GM18909 (cell line): ENCODE data around the gene PCSK5.

Experiments
- ATAC-seq: cut with Tn5 transposase; IDR thresholded peaks from one replicate; pipeline ENCODE4 v1.9.1; 2021; ENCODE audit warnings: mild to moderate bottlenecking; ENCODE audit not compliant: unreplicated experiment, poor library complexity

PCSK5 gene

DNA sequence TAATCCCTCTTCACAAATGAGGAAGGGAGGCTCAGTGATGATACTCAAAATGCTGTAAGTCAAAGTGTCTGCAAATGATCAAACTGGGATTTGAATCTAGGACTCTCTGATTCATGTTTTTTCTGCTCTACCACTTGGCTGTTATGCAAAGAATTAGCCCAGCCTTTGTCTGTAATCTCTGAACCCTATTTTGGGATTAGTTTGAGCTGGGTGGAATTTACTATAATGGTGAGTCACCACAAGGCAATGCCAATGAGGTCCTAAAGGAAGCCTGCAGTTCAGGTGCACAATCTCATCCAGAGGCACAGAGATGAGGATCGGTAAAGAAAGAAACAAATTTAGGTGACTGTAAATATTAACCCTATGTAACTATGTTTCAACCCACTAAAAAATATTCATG is 474.6 kb downstream of the PCSK5 start:
- no peak for ATAC-seq

DNA sequence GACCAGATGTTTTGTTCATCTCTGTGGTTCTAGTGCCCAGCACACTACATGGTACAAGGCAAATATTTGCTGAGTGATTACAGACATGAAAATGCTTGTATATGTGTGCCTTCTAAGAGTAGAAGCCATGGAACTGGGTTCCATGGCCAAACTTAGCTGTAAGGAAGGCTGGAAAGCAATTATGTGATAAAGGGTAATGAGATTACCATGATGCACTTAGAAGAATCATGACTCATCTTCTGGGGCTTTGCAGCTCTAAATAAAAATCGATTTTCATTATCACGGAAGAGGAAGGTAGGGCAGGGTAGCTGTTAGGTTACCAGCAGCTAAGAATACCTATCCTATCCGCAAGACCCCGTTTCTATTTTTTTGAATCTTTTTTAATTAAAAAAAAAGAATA is 475.8 kb downstream of the PCSK5 start:
- ATAC-seq, result no peak

DNA sequence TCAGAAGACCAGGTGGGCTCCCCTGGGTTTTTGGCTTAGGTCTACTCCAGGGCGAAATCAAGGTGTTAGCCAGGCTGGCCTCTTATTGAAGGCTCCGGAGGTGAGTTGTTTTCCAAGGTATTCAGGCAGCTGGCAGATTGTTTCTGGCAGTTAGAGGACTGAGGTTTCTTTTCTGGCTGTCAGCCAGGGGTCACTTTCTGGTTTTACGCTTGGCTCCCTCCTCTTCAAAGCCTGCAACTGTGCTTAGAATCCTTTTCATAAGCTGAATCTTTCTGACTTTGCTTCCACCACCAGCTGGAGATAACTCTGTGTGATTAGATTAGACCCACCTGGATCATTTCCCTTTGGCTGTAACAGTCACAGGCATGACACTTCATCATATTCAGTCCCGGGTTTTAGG is 479.1 kb downstream of the PCSK5 start:
- peak; percentile 67 for ATAC-seq

DNA sequence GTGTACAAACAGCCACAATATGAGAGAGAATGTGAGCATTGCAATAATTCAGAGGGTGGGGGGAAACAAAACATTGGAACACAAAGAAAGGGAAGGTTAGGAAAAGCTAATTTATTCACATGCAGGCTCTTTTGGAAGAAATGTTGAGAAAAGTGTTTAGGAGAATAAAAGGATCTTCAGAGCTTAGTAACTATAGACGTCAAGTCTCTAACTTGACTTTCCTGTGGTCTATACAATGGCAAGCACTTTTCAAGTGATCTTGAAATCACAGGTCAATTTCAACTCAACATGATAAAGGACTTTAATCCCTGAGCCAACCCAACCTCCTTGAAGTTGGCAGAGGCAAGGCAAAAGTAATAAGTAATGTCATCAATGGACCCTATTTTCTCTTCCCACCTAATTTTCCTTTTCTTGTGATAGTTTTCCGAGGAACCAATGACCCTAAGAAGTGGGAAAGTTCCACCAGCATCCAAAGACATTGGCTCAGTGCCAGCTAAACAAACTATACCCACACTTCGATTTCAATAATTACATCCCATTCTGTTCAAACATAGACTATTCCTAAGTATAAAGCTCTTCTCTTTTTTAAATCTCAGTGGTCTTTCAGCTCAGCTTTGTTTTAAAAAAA is 480.0 kb downstream of the PCSK5 start:
- no peak for ATAC-seq

DNA sequence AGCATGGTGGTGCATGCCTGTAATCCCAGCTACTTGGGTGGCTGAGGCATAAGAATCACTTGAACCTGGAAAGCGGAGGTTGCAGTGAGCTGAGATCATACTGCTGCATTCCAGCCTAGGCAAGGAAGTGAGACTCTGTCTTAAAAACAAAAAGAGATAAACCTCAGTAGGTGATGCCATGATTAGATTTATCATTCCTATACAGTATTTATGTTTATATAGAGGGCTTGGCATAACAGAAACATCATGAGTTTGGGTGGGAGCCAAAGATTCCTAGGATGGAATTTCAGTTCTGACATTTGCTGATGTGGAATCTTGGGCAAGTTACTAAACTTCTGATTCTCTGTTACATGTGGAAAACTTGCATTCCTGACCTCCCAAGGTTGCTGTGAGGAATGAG is 481.4 kb downstream of the PCSK5 start:
- ATAC-seq, result no peak

DNA sequence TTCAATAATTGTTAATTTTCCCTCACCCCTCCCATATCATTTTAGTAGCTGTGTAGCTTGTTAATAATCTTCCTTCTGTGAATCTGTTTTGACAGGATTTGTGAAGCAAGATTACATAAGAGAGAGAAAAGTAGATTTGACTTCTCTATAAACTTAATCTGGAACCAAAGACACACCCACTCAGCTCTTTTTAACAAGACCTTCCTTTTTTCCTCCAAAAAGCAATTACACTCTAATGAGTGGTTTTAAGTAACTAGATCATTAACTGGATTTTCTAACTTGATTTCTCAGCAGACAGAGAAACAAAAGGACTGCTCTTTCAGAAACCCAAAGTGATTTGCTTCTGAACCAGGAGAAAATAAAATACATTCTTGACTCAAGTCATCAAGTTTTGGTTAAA is 481.9 kb downstream of the PCSK5 start:
- ATAC-seq, result no peak

DNA sequence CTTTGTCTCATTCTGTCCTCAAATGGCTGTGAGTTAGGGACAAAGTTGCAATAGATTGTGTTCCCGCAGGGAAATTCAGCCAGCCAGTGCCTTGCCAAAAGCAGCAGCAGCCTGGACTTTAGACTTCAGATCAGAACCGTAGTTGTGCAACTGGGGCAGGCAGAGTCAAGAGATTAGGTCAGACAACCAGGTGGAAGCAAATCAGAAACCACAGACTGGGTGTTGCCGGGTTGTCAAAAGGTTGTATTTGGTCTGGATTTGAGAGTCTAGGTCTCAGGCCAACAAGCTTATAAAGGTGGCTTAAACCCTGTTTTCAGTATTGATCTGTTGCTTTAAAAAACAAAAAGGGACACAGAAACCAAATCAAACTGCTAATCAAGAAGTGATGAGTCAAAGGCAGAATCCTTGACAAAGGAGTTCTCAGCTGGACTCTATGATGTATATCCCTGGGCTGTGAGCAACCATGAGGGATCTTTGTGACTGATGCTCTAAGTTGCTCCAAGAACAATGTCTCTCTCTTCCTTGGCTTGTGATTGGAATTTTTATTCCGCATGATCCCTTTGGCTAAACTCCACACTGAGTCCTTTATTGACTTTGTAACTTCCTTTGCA is 482.8 kb downstream of the PCSK5 start:
- peak; percentile 31 for ATAC-seq

DNA sequence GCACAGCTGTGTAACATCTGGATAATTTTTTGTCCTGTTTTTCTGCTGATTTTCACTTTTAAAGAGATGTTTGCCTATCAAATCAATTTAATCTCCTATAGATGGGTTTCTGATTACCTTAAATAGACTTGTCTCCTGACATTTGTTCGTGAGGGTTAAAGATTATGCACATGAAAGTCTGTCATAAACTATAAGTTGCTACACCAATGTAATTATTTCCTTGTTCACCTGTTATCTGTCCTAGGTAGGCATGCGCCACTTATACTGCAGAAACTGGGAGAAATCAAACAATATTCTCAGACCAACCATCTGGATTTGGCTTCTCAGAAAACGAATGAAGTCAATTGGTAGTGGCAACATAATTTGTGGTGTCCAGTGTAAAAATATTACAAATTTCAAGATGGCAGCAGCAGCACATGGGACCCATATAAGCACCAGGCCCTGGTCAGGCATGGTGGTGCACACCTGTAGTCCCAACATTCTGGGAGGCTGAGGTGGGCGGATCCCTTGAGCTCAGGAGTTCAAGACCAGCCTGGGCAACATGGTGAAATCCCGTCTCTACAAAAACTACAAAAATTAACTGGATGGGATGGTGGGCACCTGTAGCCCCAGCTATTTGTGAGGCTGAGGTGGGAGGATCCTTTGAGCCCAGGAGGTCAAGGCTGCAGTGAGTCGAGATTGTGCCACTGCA is 483.5 kb downstream of the PCSK5 start:
- ATAC-seq, result no peak

DNA sequence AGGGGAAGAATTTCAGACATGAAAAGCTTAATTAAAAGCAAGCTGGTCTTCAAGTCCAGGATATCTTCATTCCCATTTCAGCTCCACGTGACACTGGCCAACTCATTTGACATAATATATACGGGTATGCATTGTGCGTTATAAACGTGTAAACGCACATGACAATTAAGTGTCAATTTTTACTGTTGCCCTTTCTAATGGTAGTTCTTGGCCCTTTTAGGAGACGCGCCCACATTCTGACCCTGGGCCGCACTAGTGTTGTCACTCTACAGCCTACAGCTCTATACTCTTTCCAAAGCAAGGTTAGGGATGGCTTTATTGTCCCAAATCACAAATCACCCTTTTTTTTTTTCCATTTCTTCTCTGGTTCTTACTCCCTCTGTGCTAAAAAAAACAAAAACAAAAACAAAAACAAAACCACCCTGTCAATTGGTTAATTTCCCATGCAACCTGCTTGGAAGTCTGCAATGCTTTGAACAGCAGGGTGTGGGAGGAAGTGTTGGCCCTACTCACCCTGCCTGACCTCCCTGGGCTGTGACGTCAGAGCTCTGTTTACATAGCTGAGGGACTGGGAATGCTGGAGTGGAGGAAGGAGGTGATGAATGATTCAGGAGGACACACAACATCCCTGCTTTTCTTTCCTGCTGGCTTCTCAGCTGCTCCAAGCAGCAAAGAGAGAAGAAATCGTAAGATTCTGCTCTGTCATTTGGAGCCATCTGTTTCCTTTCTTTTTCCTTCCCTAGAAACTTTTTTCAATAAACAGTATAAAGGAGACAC is 484.5 kb downstream of the PCSK5 start:
- ATAC-seq, result no peak

DNA sequence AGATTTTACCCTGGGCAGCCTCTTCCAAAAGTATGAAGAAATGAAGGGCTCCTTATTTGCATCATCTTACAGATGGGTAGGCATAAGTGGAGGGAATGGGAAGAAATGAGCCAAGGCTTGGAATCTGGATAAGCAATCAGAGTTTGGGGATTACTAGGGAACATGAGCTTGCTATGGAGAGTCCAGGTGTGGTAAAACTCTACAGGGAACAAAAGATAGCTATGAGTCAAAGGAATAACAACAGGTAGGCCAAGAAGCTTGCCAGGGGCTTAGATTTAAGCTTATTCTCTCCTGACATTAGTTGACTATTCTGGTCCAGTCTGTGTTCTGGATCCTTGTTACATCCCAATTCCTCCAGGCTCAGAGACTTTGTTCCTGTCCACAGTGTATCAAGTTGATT is 487.3 kb downstream of the PCSK5 start:
- ATAC-seq, result no peak

DNA sequence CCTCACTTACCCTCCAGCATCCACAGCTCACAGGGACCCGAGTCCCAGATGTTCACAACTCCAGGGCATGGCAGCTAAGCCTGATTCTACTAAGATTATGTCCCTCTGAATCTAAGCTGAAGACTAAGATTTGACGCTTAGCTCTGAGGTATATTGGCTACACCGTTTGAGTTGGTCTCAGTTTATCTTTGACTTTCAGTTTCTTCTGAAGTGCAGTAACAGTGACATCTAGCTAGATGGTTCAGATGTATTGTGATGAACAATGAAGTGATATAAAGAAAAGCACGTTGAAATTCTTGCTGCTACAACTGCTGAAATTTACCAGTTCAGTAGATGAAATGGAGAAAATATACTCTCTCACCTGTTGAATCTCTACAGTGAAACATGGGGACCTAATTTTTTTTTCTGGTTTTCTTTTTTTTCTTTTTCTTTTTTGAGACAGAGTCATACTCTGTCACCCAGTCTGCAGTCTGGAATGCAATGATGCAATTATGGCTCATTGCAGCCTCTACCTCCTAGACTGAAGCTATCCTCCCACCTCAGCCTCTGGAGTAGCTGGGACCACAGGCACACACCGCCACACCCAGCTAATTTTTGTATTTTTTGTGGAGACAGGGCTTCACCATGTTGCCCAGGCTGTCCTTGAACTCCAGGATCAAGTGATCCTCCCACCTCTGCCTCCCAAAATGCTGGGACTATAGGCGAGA is 488.0 kb downstream of the PCSK5 start:
- ATAC-seq, result no peak

DNA sequence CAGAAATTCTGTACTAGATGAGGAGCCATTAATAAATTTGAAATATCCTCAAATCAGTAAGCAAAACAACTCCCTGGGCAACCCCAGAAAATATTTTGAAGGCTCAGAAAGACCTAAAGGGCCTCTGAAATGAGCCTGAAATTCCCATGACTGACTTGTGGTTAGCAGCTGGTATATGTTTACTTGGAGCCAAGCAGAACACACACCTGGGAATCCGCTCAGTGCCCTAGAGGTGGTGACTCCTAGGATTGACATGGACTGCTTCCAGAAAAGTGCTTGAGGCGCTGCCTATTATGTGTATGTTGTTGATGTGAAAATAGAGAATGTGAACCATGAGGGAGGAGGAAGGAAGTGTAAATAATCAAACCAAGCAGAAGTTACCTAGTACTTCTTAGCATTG is 489.0 kb downstream of the PCSK5 start:
- ATAC-seq, result no peak

DNA sequence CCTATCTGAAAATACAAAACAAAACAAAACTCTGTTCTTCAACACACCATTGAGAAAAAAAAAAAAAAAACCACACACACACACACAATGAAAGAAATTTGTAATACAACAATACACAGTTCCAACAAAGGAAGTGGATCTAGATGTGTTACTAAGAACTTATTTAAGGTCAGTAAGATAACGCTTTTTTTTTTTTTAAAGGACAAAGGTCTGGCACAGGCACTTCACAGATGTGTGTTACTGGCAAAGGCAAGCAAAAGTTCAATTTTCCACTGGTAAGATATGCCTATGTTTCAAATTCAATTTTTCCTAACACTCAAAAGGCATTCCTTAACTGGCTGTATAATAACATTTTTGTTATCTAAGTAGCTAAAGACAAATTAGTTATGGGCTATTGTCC is 500.2 kb downstream of the PCSK5 start:
- no peak for ATAC-seq

DNA sequence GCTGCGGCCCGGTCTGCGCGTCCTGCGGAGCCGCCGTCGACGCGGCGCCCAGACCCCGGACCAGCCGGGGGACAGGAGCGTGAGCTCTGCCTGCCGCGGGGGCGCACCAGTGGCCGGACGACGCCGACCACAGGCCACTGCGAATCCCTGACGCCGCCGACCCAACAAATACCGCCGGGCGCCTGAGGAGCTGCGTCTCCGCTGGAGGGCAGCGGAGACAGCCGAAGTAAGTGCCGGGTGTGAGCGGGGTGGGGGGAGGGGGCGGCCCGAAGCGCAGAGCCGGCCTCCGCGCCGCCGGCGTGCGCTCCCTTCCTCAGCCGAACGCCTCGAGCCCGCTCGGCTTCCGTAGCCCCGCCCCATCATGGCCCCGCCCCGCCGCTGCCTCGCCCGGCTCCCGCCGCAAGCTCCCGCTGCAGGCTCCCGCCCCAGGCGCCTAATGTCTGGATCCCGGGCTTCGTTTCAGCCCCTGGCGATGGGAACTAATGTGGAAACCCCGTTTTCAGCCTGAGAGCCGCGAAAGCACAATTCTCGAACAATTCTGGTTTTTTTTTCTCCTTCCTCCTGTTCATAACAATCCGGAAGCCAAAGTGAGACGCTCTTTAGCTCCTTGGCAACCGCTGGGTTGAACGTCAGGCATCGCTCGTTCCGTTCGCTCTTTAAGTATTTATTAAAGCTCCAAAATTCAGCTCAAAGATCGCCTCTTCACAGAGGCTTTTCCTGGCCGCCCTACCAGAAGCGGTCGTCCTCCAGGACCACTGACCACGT is 503.9 kb downstream of the PCSK5 start, which contains the start of gene RFK:
Gene RFK, minus strand, starts transcription at position 232 of the 765 bp plus-strand sequence. CDS start 255 bp downstream, outside the sequence.
- ATAC-seq, result peak; percentile 73

DNA sequence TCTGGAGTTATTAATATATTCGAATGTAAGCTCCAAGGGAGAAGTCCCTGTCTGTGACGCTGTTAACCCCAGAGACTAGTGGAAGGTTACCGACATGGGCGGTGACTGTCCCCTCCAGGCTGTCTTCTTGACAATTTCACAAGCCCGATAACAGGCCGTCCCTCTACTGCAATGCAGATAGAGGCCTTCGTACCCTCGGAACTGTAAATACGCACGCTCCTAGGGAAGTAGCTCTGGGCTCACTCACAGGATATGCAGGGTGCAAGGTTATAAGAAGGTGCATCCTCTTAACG is 504.4 kb downstream of the PCSK5 start:
- peak; percentile 51 for ATAC-seq

DNA sequence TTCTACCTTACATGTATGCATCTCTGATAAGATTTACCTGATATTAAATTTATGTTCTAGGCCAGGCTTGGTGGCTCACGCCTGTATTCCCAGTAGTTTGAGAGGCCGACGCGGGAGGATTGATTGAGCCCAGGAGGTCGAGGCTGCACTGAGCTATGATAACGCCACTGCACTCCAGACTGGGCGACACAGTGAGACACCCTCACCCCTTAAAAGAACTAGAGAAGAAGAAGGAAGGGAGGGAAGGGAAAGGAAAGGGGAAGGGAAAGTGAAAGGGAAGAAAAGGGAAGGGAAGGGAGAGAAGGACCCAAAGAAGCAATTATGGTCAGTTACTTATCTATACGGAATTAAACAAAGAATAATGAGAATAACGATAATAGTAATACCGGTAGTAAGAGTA is 504.9 kb downstream of the PCSK5 start:
- no peak for ATAC-seq

DNA sequence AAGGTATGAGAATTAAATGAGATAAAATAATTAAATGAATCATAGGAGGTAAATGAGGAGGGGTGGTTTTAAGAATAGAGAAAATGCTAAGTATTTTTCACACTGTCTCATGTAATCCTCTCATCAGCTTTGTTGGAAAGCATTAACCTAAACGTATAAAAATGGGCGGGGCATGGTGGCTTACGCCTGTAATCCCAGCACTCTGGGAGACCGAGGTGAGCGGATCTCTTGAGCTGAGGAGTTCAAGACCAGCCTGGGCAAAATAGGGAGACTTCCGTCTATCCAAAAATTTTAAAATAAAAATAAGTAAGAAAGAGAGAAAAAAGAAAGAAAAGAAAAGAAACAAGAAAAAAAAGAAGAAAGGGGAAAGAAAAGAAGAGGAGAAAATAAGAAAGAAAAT is 505.7 kb downstream of the PCSK5 start:
- ATAC-seq, result no peak

DNA sequence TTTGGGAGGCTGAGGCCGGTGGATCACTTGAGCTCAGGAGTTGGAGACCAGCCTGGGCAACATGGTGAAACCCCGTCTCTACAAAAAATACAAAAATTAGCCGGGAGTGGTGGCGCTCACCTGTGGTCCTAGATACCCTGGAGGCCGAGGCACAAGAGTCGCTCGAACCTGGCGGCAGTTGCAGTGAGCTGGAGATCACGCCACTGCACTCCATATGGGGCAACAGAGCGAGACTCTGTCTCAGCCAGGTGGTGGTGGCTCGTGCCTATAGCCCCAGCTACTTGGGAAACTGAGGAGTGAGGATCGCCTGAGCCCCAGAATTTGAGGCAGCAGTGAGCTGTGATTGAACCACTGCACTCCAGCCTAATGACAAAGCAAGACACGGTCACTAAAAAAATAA is 506.1 kb downstream of the PCSK5 start:
- no peak for ATAC-seq

DNA sequence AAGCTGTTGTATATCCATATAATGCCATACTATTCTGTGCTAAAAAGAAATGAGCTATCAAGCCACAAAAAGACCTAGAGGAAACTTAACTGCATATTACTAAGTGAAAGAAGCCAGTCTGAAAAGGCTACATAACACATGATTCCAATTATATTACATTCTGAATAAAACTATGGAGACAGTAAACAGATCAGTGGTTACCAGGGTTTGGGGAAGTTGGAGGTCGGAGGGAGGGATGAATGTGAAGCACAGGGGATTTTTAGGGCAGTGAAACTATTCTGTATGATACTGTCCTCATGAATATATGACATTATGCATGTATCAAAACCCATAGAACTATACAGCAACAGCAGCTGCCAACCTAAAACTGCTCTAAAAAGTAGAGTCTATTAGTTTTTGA is 509.4 kb downstream of the PCSK5 start:
- no peak for ATAC-seq

DNA sequence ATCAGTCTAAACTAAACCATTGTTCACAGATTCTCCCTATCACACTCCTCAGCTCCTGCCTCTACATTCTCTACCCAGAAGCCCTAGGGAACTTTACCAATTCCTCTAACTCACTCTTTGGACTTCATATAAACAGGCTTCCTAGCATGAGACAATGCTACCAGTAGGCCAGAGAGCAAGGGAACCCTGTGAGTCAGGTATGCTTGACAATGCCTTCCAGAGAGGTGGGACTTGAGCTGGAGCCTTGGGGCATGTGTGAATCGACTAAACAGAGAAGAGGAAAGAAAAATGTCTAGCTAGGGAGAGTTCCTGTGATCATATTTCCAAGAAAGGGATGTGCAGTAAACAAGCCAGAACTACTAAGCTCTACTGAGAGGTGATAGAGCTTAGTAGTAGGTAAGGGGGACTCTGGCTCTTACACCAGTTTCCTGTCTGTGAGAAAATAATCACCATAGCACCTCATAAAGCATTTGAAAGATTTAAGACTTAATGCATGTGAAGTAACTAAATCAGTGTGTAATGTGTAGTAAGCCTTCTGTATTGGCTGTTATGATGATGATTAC is 510.1 kb downstream of the PCSK5 start:
- no peak for ATAC-seq
